Smooth muscle cell (in vitro differentiated cells): ENCODE results near the gene TMEM120B. TPM values are rescaled to one million over a fixed set of nuclear protein-coding genes. Genes with fewer than 3 reads are reported as not detected.

ENCODE experiments used
- DNase-seq: peaks from one replicate; lab custom pipeline; 2025; ENCODE audit not compliant: unreplicated experiment; lab: John Stamatoyannopoulos, UW
- H2AFZ ChIP-seq: fragments of 200-600 bp; sonication (generic); 2 replicates; pipeline ENCODE4 v1.6.0; 2016; ENCODE audit warnings: antibody characterized with exemption, low read depth, mild to moderate bottlenecking
- H3F3A ChIP-seq: fragments of 200-600 bp; sonication (generic); 2 replicates; pipeline ENCODE4 v1.6.0; 2017; ENCODE audit warnings: antibody characterized with exemption, low read depth
- H3K27ac ChIP-seq: fragments of 200-600 bp; sonication (generic); 2 replicates; pipeline ENCODE4 v1.5.1; 2016; ENCODE audit warnings: low read depth, mild to moderate bottlenecking
- H3K27me3 ChIP-seq: fragments of 200-600 bp; sonication (generic); 2 replicates; pipeline ENCODE4 v1.6.1; 2016; ENCODE audit warnings: low read depth, mild to moderate bottlenecking
- H3K36me3 ChIP-seq: fragments of 200-600 bp; sonication (generic); 2 replicates; pipeline ENCODE4 v1.5.1; 2016; ENCODE audit warnings: low read depth
- H3K4me1 ChIP-seq: fragments of 200-600 bp; sonication (generic); 2 replicates; pipeline ENCODE4 v1.5.1; 2016; ENCODE audit warnings: low read depth
- H3K4me2 ChIP-seq: fragments of 200-600 bp; sonication (generic); 2 replicates; pipeline ENCODE4 v1.6.0; 2016; ENCODE audit warnings: mild to moderate bottlenecking
- H3K4me3 ChIP-seq: fragments of 200-600 bp; sonication (generic); 2 replicates; pipeline ENCODE4 v1.5.1; 2016; ENCODE audit warnings: mild to moderate bottlenecking
- H3K79me2 ChIP-seq: fragments of 200-600 bp; sonication (generic); 2 replicates; pipeline ENCODE4 v1.6.0; 2016; ENCODE audit warnings: low read depth, mild to moderate bottlenecking
- H3K9ac ChIP-seq: fragments of 200-600 bp; sonication (generic); 2 replicates; pipeline ENCODE4 v1.6.0; 2016; ENCODE audit warnings: low read depth
- H3K9me3 ChIP-seq: fragments of 200-600 bp; sonication (generic); replicated peaks from 2 replicates; pipeline ENCODE4 v1.5.1; 2016; ENCODE audit warnings: low read depth
- H4K20me1 ChIP-seq: fragments of 200-600 bp; sonication (generic); 2 replicates; pipeline ENCODE4 v1.6.0; 2016; ENCODE audit warnings: low read depth
- CTCF ChIP-seq: fragments of 200-600 bp; sonication (generic); IDR thresholded peaks from 2 replicates; pipeline ENCODE4 v1.5.1; 2017; ENCODE audit warnings: borderline replicate concordance, mild to moderate bottlenecking, antibody characterized with exemption; ENCODE audit not compliant: insufficient read depth, poor library complexity, severe bottlenecking
- WGBS: methylation state at CpG from one replicate; pipeline ENCODE4 v1.1.7; 2016; ENCODE audit warnings: low lambda C conversion rate; 5-methylcytosine and 5-hydroxymethylcytosine counted together
- polyA plus RNA-seq: library from polyadenylated mRNA; unstranded; fragments of >200 nt; fragmentation: Nextera tagmentation; extraction: Ambion mirVana; gene quantifications from 2 replicates; pipeline ENCODE4 v1.2.1, GENCODE V29; 2016
- total RNA-seq: library from RNA; depleted of rRNA; stranded (reverse); fragments of >200 nt; gene quantifications from 2 replicates; pipeline ENCODE4 v1.2.3, GENCODE V29; 2014

TMEM120B gene
- total and polyA plus RNA-seq, 2 experiments from 2014 or later: 5.3 to 7.6 TPM

GRCh38 chr12:121811434-121812319 is 99.1 kb downstream of the TMEM120B start:
- Histone ChIP-seq H3K27me3 (no peaks in the 10 kb centered on the region), H3K9me3 (no peaks in the 10 kb centered on the region), H3K27ac (no peak overlapping the region), H3K4me1 (peaks cover 14% of the 10 kb centered on the region), H3F3A (peaks cover 11% of the 10 kb centered on the region), H3K4me3 (peak overlapping the region; percentile 57), H3K79me2 (peaks cover 73% of the 10 kb centered on the region), H4K20me1 (peaks cover 82% of the 10 kb centered on the region), H3K4me2 (peak overlapping the region; percentile 84), H3K36me3 (no peaks in the 10 kb centered on the region), H3K9ac (peak overlapping the region; percentile 43), H2AFZ (no peak overlapping the region)
- 7% methylated on average over 44 of the region's 46 CpGs for WGBS
- peak; percentile 99 for TF ChIP-seq CTCF
- peak; percentile 42 for DNase-seq

DNA sequence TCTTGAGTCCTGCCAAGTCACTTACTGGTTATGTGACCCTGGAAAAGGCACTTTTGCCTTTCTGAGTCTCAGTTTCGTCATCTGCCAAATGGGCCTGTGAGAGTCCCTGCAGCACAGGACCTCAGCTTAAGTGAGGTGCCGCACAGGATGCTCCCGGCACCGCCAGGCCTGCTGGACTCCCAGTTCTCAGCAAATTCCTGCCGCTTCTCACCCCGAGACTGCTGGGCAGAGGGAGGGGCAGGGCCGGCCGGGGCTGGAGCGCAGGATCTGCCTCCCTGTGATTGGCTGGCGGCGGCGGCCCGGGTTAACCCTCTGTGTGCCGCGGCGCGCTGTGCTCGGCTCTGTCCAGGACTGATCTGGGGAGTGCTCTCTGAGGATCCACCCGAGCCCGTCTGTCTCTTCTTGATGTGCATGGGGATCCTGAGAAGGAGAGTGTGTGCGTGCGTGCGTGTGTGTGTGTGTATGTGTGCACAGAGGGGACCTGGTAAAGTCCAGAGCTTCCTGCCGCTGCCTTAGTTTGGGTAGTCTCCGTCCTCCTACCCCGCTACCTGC is 99.8 kb downstream of the TMEM120B start:
- no peak for TF ChIP-seq CTCF
- Histone ChIP-seq H3K27me3 (no peaks in the 10 kb centered on the region), H3K4me3 (peak overlapping the region; percentile 57), H3K27ac (no peak overlapping the region), H4K20me1 (peaks cover 77% of the 10 kb centered on the region), H3K9me3 (no peaks in the 10 kb centered on the region), H3K9ac (no peak overlapping the region), H3K79me2 (peaks cover 66% of the 10 kb centered on the region), H3K36me3 (no peaks in the 10 kb centered on the region), H3K4me1 (peaks cover 11% of the 10 kb centered on the region), H3F3A (peaks cover 11% of the 10 kb centered on the region), H3K4me2 (peak overlapping the region; percentile 84), H2AFZ (no peak overlapping the region)
- WGBS: 11% methylated on average over 24 of the region's 26 CpGs
- DNase-seq: peak; percentile 29

- H2AFZ ChIP-seq: no peak overlapping the region
- H3K79me2 ChIP-seq: peaks cover 57% of the 10 kb centered on the region
- H3K4me2 ChIP-seq: peak overlapping the region; percentile 84
- no peak for DNase-seq
- H3K27ac ChIP-seq: no peak overlapping the region
- no peaks in the 10 kb centered on the region for H3K9me3 ChIP-seq
- peaks cover 11% of the 10 kb centered on the region for H3F3A ChIP-seq
- no peak for TF ChIP-seq CTCF
- no peaks in the 10 kb centered on the region for H3K27me3 ChIP-seq
- no peak overlapping the region for H3K9ac ChIP-seq
- H3K4me1 ChIP-seq: peaks cover 11% of the 10 kb centered on the region
- peak overlapping the region; percentile 57 for H3K4me3 ChIP-seq
- WGBS: 70% methylated on average over 25 of the region's 25 CpGs
- no peaks in the 10 kb centered on the region for H3K36me3 ChIP-seq
- H4K20me1 ChIP-seq: peaks cover 69% of the 10 kb centered on the region
Measured at GRCh38 chr12:121812921-121813896, 100.7 kb downstream of the TMEM120B start.
